GM08714 (cell line): ENCODE measurements around the gene HSD17B14.
"Not testable (repeated sequence)": the region's sequence is repeated elsewhere in the genome, so short reads cannot be mapped to it uniquely, and the experiment has no call there.

Source experiments
- H3K4me3 ChIP-seq: fragments of 200-500 bp; sonication (Bioruptor generic); 2 replicates; pipeline ENCODE4 v1.5.1; 2014; ENCODE audit warnings: mild to moderate bottlenecking, low read length, inconsistent platforms
- ZNF274 ChIP-seq: IDR thresholded peaks from 2 replicates; pipeline ENCODE4 v1.6.1; 2012; ENCODE audit warnings: mild to moderate bottlenecking, low read depth, low read length

HSD17B14 gene

GRCh38 chr19:48836089-48837017, at the start of gene HSD17B14:
Gene HSD17B14 (minus strand): TSS chr19:48836491. CDS start chr19:48836411, 80 bp downstream.
- TF ChIP-seq ZNF274 = no peak
- H3K4me3 ChIP-seq = peak within 1 kb of the TSS; percentile 1; the same call in 1 of the 2 replicates

DNA sequence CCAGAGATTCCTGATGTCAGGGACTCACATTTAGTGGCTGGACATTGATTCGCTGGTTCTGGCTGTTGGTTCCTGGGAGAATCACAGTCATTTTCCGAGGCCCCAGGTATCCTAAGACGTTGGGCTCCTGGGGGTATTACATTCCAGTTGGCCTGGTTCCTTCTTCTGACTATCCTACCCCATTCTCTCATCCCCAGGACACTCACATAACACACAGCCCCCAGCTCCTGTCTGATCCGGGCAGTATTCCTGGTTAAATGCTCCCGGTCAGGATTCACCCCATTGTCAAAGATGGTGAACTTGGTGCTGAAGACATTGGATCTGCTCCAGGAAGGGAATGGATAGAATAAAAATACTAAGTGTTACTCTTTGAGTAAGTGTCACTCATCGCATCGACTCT, 47.4 kb upstream of the HSD17B14 start:
- no peak for TF ChIP-seq ZNF274
- no peak overlapping the region for H3K4me3 ChIP-seq

DNA sequence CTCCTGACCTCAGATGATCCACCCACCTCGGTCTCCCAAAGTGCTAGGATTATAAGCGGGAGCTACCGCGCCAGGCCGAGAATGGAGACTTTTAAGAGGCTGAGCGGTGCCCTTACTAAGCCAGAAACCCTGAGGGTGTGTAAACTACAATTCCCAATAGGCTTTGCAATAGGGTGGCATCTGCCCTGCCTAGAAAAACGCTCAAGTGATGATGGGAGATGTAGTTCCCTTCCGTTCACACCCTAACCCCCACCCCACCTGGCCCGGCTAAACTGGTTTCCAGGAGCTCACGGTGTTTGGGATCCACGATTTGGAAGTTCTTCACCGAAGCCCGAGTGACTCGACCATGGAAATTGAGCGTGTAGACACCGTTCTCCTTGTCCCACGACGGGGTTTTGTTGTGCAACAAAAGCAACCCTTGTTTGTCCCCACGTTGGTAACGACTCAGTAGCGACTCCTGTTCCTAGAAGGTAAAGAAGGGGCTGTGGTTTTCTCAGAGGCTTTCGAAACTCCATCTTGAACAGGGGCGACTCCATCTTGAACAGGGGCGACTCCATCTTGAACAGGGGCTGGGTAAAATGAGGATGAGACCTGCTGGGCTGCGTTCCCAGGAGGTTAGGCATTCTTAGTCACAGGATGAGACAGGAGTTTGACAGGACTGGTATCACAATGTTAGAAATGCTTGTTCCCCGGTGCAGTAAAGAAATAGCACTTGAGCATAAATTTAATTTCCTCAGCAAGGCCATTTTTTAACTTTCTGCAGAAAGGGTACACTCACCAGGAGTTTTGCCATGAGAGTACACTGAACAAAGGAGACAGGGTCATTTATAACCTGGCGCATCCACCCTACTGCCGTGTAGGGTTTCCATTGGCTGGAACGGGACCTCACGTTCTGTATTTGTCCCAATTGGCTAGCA, 45.7 kb upstream of the HSD17B14 start:
- H3K4me3 ChIP-seq = no peak overlapping the region
- TF ChIP-seq ZNF274 = no peak

DNA sequence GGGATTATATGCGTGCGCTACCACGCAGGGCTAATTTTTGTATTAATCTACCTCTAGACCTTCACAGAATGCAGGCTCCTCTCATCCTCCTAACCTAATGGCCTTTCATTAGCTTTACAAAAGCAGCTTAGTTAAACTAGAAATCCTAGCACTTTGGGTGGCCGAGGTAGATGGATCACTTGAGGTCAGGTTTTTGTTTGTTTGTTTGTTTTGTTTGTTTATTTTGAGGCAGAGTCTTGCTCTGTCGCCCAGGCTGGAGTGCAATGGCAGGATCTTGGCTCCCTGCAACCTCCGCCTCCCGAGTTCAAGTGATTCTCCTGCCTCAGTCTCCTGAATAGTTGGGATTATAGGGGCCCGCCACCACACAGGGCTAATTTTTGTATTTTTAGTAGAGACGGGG, 43.4 kb upstream of the HSD17B14 start:
- not testable (repeated sequence) for H3K4me3 ChIP-seq

DNA sequence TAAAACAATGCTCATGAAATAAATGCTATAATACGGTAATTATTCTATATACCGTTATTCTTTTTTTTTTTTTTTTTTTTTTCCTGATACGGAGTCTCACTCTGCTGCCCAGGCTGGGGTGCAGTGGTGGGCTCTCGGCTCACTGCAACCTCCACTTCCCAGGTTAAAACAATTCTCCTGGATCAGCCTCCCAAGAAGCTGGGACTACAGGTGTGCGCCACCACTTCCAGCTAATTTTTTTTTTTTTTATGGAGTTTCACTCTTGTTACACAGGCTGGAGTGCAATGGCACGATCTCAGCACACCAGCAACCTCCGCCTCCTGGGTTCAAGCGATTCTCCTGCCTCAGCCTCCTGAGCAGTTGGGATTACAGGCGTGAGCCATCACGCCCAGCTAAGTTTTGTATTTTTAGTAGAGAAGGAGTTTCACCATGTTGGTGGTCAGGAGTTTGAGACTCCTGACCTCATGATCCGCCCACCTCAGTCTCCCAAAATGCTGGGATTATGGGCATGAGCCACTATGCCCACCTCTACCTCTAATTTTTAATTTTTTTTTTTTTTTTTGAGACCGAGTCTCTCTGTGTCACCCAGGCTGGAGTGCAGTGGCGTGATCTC, 42.8 kb upstream of the HSD17B14 start:
- no peak overlapping the region for H3K4me3 ChIP-seq
- no peak for TF ChIP-seq ZNF274

DNA sequence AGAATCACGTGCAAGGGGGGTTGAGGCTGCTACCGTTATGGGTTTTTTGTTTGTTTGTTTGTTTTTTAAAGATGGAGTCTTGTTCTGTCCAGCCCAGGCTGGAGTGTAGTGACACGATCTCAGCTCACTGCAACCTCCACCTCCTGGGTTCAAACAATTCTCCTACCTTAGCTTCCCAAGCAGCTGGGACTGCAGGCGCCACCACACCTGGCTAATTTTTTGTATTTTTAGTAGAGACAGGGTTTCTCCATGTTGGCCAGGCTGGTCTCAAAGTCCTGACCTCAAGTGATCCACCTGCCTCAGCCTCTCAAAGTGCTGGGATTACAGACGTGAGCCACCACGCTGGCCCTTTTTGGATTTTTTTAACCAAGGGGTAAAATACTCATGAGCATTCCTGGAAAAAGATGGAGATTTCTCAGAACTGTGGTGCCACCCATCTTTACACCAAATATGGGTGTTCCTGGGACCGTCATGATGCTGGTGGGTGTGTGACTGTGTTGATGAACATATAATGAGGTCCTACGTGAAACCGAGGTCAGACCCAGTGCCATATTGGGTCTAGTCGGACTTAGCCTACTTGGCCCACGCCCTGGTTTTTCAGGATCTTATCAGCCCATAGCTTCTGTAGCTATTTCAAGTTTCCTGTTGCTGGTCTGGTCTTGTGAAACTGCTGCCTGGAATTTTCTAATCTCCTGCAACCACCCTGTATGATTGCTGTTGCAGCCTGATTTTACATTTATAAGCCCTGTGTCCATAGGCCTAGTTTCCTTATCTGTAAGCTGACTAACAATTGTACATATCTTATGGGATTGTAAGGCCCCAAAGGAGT, 42.1 kb upstream of the HSD17B14 start:
- H3K4me3 ChIP-seq = no peak overlapping the region
- no peak for TF ChIP-seq ZNF274

GRCh38 chr19:48877855-48878195, 41.5 kb upstream of the HSD17B14 start:
- H3K4me3 ChIP-seq = no peak overlapping the region
- no peak for TF ChIP-seq ZNF274

DNA sequence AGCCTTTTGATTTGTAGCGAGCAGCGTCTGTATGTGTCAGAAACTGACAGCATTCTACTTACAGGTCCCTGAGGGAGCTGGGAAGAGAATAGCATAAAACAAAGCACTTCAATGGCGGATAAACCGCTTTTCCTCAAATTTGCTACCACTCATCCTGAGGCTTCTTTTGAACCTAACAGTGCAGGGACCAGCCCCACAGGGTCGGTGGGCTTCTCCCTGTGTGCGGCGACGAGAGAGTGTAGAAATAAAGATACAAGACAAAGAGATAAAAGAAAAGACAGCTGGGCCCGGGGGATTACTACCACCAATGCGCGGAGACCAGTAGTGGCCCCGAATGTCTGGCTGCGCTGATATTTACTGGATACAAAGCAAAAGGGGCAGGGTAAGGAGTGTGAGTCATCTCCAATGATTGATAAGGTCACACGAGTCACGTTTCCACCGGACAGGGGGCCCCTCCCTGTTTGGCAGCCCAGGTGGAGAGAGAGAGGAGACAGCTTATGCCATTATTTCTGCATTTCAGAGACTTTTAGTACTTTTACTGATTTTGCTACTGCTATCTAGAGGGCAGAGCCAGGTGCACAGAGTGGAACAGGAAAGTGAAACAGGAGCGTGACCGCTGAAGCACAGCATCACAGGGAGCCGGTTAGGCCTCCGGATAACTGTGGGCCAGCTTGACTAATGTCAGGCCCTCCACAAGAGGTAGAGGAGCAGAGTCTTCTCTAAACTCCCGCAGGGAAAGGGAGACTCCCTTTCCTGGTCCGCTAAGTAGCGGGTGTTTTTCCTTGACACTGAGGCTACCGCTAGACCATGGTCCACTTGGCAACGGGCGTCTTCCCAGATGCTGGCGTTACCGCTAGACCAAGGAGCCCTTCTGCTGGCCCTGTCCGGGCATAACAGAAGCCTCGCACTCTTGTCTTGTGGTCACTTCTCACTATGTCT, 40.0 kb upstream of the HSD17B14 start:
- peak overlapping the region; percentile 85; the same call in 1 of the 2 replicates for H3K4me3 ChIP-seq

GRCh38 chr19:48874303-48875135, 38.2 kb upstream of the HSD17B14 start:
- no peak for TF ChIP-seq ZNF274
- peak overlapping the region; percentile 85 for H3K4me3 ChIP-seq

- peak overlapping the region; percentile 85 for H3K4me3 ChIP-seq
- TF ChIP-seq ZNF274 = no peak
Observed at GRCh38 chr19:48873476-48874302, 37.4 kb upstream of the HSD17B14 start.

- no peak for TF ChIP-seq ZNF274
- peak overlapping the region; percentile 85 for H3K4me3 ChIP-seq
Observed at GRCh38 chr19:48872884-48873475, 36.7 kb upstream of the HSD17B14 start.
